OCI-LY3 (cell line): Measurements from ENCODE around the gene CAMK1D.

Experiments used
- CTCF ChIP-seq: fragments of 200-600, 300-600 bp; sonication (generic); IDR thresholded peaks from 2 replicates; pipeline ENCODE4 v1.5.1; 2014; ENCODE audit warnings: antibody characterized with exemption, low read length, low read depth
- EZH2phosphoT487 ChIP-seq: fragments of 200-600 bp; shearing (Covaris generic); IDR thresholded peaks from 2 replicates; pipeline ENCODE4 v1.6.1; 2018; ENCODE audit warnings: antibody characterized with exemption, mixed run types, low read depth

- TF ChIP-seq CTCF = no peak
- TF ChIP-seq EZH2phosphoT487 = no peak
Measured at GRCh38 chr10:12459340-12459739, 110.0 kb downstream of the CAMK1D start.
